SK-N-SH treated with all-trans-retinoic acid at 6 μM for 48 hours (cell line): ENCODE measurements around the gene CALY.

Experiments
- ATAC-seq: fragments of 200-7000 bp; cut with Tn5 transposase; 3 replicates; pipeline ENCODE4 v1.9.1; 2020; ENCODE audit warnings: mild to moderate bottlenecking, moderate library complexity
- ARNTL ChIP-seq: fragments of 450-650 bp; formaldehyde crosslinking; IDR thresholded peaks from 2 replicates; pipeline ENCODE4 v1.5.0; 2020; ENCODE audit warnings: low read depth, mild to moderate bottlenecking, moderate library complexity, borderline replicate concordance
- BACH2 ChIP-seq: fragments of 250-450 bp; sonication (Bioruptor Pico); IDR thresholded peaks from 2 replicates; pipeline ENCODE4 v1.9.0; 2021; ENCODE audit warnings: mild to moderate bottlenecking, borderline replicate concordance
- CSDC2 ChIP-seq: fragments of 250-450 bp; sonication (Bioruptor Pico); IDR thresholded peaks from 2 replicates; pipeline ENCODE4 v1.5.0; 2020; ENCODE audit warnings: mild to moderate bottlenecking, moderate library complexity
- ESRRG ChIP-seq: fragments of 250-450 bp; sonication (Bioruptor Pico); IDR thresholded peaks from 2 replicates; pipeline ENCODE4 v1.6.1; 2021; ENCODE audit warnings: mild to moderate bottlenecking
- GLIS3 ChIP-seq: fragments of 250-450 bp; sonication (Bioruptor Pico); IDR thresholded peaks from 2 replicates; pipeline ENCODE4 v1.5.0; 2020; ENCODE audit warnings: mild to moderate bottlenecking, moderate library complexity
- ISL1 ChIP-seq: fragments of 250-450 bp; sonication (Bioruptor Pico); IDR thresholded peaks from 2 replicates; pipeline ENCODE4 v2.1.2; 2022; ENCODE audit warnings: mild to moderate bottlenecking, moderate library complexity
- OSR1 ChIP-seq: fragments of 250-450 bp; sonication (Bioruptor Pico); IDR thresholded peaks from 2 replicates; pipeline ENCODE4 v1.8.0; 2022; ENCODE audit warnings: moderate library complexity, mild to moderate bottlenecking, inconsistent platforms
- PATZ1 ChIP-seq: fragments of 250-450 bp; sonication (Bioruptor Pico); IDR thresholded peaks from 2 replicates; pipeline ENCODE4 v1.8.0; 2020; ENCODE audit warnings: mild to moderate bottlenecking, moderate library complexity, borderline replicate concordance
- POU6F1 ChIP-seq: fragments of 250-450 bp; sonication (Bioruptor Pico); IDR thresholded peaks from 2 replicates; pipeline ENCODE4 v1.8.0; 2021; ENCODE audit warnings: low read depth, mild to moderate bottlenecking, moderate library complexity, borderline replicate concordance
- PPARA ChIP-seq: fragments of 250-450 bp; sonication (Bioruptor Pico); IDR thresholded peaks from 2 replicates; pipeline ENCODE4 v1.5.0; 2020; ENCODE audit warnings: mild to moderate bottlenecking, borderline replicate concordance
- RARB ChIP-seq: fragments of 250-450 bp; sonication (Bioruptor Pico); IDR thresholded peaks from 2 replicates; pipeline ENCODE4 v1.8.0; 2021; ENCODE audit warnings: mild to moderate bottlenecking, moderate library complexity
- SNAI2 ChIP-seq: fragments of 250-450 bp; sonication (Bioruptor Pico); IDR thresholded peaks from 2 replicates; pipeline ENCODE4 v1.5.0; 2020; ENCODE audit warnings: mild to moderate bottlenecking, moderate library complexity
- TSHZ2 ChIP-seq: fragments of 250-450 bp; sonication (Bioruptor Pico); IDR thresholded peaks from 2 replicates; pipeline ENCODE4 v1.5.0; 2020; ENCODE audit warnings: mild to moderate bottlenecking, moderate library complexity
- ZC3H10 ChIP-seq: fragments of 250-450 bp; sonication (Bioruptor Pico); IDR thresholded peaks from 2 replicates; pipeline ENCODE4 v1.5.1; 2021; ENCODE audit warnings: mild to moderate bottlenecking, moderate library complexity
- ZFP30 ChIP-seq: fragments of 450-650 bp; formaldehyde crosslinking; IDR thresholded peaks from 2 replicates; pipeline ENCODE4 v1.5.0; 2022; ENCODE audit warnings: mild to moderate bottlenecking, moderate library complexity
- ZNF565 ChIP-seq: fragments of 450-650 bp; formaldehyde crosslinking; conservative IDR thresholded peaks from 2 replicates; pipeline ENCODE4 v1.5.0; 2020; ENCODE audit warnings: low read depth, mild to moderate bottlenecking, moderate library complexity
- ZNF70 ChIP-seq: fragments of 450-650 bp; formaldehyde crosslinking; IDR thresholded peaks from 2 replicates; pipeline ENCODE4 v1.5.0; 2020; ENCODE audit warnings: mild to moderate bottlenecking, moderate library complexity
- ZNF8 ChIP-seq: fragments of 450-650 bp; formaldehyde crosslinking; IDR thresholded peaks from 2 replicates; pipeline ENCODE4 v1.5.0; 2020; ENCODE audit warnings: mild to moderate bottlenecking, moderate library complexity
- TF ChIP-seq, protein P1 (sequence below): fragments of 250-450 bp; sonication (Bioruptor Pico); IDR thresholded peaks from 2 replicates; pipeline ENCODE4 v1.5.1; 2020; ENCODE audit warnings: low read depth, mild to moderate bottlenecking, moderate library complexity
- TF ChIP-seq, protein P2 (sequence below): fragments of 250-450 bp; sonication (Bioruptor Pico); IDR thresholded peaks from 2 replicates; pipeline ENCODE4 v1.5.1; 2021; ENCODE audit warnings: mild to moderate bottlenecking, moderate library complexity

The CALY gene

DNA sequence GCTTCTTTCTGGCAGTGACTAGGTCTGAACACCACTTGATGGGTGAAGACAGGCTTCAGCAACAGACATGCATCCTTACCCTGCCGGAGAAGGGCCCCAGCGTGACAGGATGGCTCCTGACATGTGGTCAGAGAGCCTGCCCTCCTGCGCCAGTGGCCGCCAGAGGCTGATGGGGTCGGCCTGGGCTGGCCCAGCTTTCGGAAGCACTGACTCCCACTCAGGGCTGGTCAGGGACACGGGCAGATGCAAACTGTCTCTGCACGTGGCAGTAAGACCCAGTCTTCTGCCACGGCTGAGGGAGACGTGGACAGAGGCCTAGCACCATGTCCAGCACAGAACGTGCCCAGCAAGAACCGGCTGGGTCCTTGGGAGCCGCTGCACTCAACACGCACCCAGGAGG is 38.2 kb downstream of the CALY start (continued):
- no peak for TF ChIP-seq POU6F1 (CRISPR knock-in tag)

- TF ChIP-seq POU6F1 (CRISPR knock-in tag) (no peak), ZC3H10 (CRISPR knock-in tag) (no peak), RARB (CRISPR knock-in tag) (no peak)
- TF ChIP-seq, protein P1, sequence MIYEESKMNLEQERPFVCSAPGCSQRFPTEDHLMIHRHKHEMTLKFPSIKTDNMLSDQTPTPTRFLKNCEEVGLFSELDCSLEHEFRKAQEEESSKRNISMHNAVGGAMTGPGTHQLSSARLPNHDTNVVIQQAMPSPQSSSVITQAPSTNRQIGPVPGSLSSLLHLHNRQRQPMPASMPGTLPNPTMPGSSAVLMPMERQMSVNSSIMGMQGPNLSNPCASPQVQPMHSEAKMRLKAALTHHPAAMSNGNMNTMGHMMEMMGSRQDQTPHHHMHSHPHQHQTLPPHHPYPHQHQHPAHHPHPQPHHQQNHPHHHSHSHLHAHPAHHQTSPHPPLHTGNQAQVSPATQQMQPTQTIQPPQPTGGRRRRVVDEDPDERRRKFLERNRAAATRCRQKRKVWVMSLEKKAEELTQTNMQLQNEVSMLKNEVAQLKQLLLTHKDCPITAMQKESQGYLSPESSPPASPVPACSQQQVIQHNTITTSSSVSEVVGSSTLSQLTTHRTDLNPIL (CRISPR knock-in tag): no peak
- ATAC-seq: no peak
Measured at GRCh38 chr10:133297504-133297903, 39.2 kb downstream of the CALY start.

- TF ChIP-seq ZNF8 (CRISPR knock-in tag): no peak
- ATAC-seq: no peak
Measured at GRCh38 chr10:133295426-133296320, 41.0 kb downstream of the CALY start.

DNA sequence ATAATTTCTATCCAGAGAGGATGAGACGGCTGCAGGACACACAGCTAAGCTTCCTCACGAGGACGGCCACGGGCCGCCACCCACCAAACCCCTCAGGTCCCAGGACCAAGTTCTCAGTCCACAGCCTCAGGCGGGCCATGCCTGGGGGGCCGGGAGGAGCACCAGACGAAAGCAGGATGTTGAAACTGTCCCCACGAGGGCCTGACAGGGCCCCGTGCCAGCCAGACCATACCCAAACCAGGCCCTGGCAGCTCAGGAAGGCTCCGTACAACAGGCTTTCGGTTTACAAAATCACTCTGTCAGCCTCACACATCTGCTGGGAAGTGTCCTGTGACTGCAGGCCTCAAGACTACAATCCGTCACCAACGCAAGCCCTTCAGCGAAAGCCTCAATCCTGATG is 42.5 kb downstream of the CALY start:
- no peak; the same call in 2 of the 3 replicates for ATAC-seq
- no peak for TF ChIP-seq ZC3H10 (CRISPR knock-in tag)

- TF ChIP-seq GLIS3 (CRISPR knock-in tag): no peak
- TF ChIP-seq, protein P1 (CRISPR knock-in tag): no peak
- no peak for TF ChIP-seq ISL1 (CRISPR knock-in tag)
- TF ChIP-seq TSHZ2 (CRISPR knock-in tag): no peak
- TF ChIP-seq ZC3H10 (CRISPR knock-in tag): no peak
- TF ChIP-seq ZNF8 (CRISPR knock-in tag): no peak
- TF ChIP-seq CSDC2 (CRISPR knock-in tag): no peak
- TF ChIP-seq, protein P2, sequence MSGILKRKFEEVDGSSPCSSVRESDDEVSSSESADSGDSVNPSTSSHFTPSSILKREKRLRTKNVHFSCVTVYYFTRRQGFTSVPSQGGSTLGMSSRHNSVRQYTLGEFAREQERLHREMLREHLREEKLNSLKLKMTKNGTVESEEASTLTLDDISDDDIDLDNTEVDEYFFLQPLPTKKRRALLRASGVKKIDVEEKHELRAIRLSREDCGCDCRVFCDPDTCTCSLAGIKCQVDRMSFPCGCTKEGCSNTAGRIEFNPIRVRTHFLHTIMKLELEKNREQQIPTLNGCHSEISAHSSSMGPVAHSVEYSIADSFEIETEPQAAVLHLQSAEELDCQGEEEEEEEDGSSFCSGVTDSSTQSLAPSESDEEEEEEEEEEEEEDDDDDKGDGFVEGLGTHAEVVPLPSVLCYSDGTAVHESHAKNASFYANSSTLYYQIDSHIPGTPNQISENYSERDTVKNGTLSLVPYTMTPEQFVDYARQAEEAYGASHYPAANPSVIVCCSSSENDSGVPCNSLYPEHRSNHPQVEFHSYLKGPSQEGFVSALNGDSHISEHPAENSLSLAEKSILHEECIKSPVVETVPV (CRISPR knock-in tag): no peak
- no peak for TF ChIP-seq BACH2
- no peak for TF ChIP-seq ZNF70 (CRISPR knock-in tag)
- no peak for TF ChIP-seq ARNTL
- TF ChIP-seq ESRRG (CRISPR knock-in tag): no peak
- TF ChIP-seq ZFP30: no peak
- no peak for TF ChIP-seq ZNF565
- TF ChIP-seq PATZ1 (CRISPR knock-in tag): no peak
- no peak for TF ChIP-seq SNAI2
- TF ChIP-seq RARB (CRISPR knock-in tag): no peak
- TF ChIP-seq PPARA (CRISPR knock-in tag): no peak
- TF ChIP-seq OSR1 (CRISPR knock-in tag): no peak
- ATAC-seq: no peak; the same call in 2 of the 3 replicates
Measured at GRCh38 chr10:133293810-133294119, 42.9 kb downstream of the CALY start.
